GM10266 (cell line): ENCODE measurements around the gene ASXL3.

Experiments
- DNase-seq: peaks from one replicate; pipeline ENCODE4 v3.0.0; 2012; ENCODE audit errors: extremely low spot score
- TF ChIP-seq, protein P1 (sequence below): IDR thresholded peaks from 2 replicates; pipeline ENCODE4 v1.5.1; 2012; ENCODE audit warnings: mild to moderate bottlenecking, low read depth; ENCODE audit not compliant: control insufficient read depth, insufficient read depth; ENCODE audit errors: missing control alignments

Gene ASXL3

DNA sequence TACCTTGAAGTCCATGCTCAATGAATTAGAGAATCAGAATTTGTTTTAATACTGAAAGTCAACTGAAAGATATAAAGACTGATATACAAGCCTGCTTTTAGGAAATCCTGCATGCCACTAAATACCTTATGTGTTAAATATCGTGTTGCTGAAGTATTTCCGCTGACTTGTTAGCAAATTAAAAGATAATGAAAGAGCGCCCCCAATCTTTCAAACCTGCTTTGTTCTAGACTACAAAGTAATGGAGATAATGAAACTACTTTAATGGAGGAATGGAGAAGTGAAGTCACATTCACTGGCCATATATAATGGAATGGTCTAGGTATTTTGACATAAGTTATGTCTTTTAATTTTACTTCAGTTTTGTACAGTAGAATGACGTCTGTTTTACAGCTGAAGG is 95.7 kb downstream of the ASXL3 start:
- DNase-seq: no peak

DNA sequence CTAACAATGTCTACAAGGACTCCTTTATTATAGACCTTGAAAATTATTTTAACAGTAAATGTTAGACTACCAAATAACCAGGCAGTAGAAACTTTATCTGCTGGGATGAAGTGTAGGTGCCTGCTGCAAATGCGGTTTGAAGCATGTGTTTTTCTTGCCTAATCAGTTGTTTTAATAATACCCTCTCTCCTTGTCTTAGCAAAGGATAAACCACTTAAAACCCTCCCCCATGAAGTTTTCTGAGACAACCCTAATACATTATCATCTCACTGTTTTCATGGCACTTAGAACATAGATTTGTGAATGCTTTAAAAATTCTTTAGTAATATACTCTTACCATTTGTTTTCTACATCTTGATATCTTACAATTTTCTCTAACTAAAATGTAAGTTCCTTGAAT is 98.6 kb downstream of the ASXL3 start:
- DNase-seq: no peak
- TF ChIP-seq, protein P1, sequence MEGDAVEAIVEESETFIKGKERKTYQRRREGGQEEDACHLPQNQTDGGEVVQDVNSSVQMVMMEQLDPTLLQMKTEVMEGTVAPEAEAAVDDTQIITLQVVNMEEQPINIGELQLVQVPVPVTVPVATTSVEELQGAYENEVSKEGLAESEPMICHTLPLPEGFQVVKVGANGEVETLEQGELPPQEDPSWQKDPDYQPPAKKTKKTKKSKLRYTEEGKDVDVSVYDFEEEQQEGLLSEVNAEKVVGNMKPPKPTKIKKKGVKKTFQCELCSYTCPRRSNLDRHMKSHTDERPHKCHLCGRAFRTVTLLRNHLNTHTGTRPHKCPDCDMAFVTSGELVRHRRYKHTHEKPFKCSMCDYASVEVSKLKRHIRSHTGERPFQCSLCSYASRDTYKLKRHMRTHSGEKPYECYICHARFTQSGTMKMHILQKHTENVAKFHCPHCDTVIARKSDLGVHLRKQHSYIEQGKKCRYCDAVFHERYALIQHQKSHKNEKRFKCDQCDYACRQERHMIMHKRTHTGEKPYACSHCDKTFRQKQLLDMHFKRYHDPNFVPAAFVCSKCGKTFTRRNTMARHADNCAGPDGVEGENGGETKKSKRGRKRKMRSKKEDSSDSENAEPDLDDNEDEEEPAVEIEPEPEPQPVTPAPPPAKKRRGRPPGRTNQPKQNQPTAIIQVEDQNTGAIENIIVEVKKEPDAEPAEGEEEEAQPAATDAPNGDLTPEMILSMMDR: no peak

More for the DNA sequence above, 95.7 kb downstream of the ASXL3 start:
- TF ChIP-seq, protein P1: no peak

DNA sequence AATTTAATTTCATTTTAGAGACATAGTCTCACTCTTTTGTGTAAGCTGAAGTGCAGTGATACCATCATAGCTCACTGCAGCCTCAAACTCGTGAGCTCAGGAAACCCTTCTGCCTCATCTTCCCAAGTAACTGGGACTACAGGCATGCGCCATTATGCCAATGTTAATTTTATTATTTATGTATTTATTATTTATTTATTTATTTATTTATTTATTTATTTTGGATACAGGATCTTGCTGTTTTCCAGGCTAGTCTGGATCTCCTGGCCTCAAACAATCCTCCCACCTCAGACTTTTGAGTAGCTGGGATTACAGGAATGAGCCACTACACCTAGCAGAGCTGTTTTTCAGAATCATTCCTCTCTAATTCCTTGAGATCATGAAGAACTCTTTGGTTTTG is 99.9 kb downstream of the ASXL3 start:
- DNase-seq: no peak

DNA sequence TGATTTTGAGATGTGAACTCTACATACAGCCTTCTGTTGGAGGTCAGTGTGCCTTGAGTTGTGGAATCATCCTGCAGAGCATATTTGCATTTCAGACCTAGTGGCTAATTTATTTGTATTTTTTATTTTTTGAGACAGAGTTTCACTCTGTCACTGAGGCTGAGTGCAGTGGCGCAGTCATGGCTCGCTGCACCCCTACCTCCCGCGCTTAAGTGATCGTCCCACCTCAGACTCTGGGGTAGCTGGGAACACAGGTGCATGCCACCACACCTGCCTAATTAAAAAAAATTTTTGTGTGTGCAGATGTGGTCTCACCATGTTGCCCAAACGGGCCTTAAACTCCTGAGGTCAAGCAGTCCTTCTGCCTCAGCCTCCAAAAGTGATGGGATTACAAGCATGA is 104.4 kb downstream of the ASXL3 start:
- DNase-seq: no peak
- TF ChIP-seq, protein P1: no peak

More for the DNA sequence above, 99.9 kb downstream of the ASXL3 start:
- TF ChIP-seq, protein P1: no peak

DNA sequence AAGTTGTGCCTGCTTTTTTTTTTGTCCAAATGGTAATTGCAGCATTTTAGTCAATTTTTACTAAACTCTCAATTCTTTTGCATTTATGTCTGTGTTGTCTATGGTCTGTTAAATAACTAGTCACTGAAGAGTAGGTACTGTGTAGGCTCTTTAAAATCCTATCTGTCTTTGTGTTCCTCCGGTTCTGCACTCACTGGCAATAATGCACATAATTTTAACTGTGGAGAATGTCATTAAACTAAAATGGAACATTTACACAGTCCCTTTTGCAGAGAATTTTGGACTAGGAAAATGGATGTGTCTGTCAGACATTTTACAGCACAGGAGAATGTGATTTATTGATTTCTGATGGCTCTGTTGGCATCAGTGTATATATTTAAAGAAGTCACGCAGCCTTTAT is 116.6 kb downstream of the ASXL3 start:
- TF ChIP-seq, protein P1: no peak
- no peak for DNase-seq

DNA sequence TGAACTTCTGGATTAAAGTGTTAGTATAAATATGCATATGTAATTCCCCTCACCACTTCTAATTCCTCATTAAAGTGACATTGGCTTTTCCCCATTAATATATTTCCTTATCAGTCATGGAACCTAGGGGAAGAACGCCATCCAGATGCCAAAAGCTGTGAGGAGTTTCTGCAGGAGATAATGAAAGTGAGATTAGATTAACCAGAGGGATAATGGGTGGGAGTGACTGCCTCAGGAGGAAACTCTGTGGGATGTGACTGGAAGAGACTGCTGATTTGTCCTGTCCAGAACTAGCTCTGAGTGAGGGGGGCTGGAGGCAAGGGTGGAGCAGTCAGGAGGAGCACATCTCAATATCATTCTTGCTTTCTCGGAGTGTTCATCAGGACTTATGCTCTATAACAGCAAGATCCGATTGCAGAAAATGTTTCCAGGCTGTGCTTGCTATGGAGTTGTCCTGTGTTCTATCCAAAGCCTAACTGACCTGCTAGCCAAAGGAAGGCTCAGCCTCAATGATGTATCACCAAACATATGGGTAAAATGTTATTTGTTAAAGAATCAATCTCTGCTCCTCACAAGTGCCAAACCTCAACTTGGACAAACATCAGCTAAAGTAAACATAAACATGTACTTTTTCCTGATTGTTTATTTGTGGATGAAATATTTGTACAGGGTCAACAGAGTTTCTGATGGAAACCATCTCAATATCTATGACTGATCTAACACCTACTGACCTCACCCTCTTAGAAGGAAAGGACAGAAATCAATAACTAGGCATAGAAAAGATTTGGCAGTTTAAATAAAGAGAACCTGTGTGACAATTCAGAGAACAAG is 118.5 kb downstream of the ASXL3 start:
- no peak for DNase-seq
- TF ChIP-seq, protein P1: no peak

DNA sequence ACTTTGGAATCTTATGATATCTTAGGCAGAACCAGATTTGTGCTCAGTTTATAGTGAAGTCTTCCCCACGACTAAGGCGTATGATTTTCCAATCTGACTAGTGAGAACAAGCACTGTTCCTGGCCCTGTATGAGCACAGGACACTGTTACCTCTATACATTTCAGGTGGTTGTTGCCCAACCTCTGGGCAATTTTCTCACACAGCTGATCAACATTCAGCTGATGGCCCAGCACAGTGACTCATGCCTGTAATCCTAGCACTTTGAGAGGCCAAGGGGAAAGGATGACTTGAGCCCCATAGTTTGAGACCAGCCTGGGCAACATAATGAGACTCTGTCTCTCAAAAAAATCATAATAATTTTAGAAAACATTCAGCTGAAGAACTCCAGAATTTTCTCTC is 119.5 kb downstream of the ASXL3 start:
- TF ChIP-seq, protein P1: no peak
- DNase-seq: no peak
